ENCODE results near the gene C11orf71. TPM values are rescaled to one million over a fixed set of nuclear protein-coding genes. Genes with fewer than 3 reads are reported as not detected.

Gene C11orf71
- total and polyA plus RNA-seq, 9 of the 15 experiments (the other 6 are each of a cell fraction or from before 2014, with no cell fraction given): 2.9 to 15.1 (median 9.1) TPM

GRCh38 chr11:114400216-114400914 lies at the start of gene C11orf71, which contains the start of gene RBM7 (continued):
- TF ChIP-seq ZNF609 (CRISPR knock-in tag; IDR thresholded peaks at IDR 0.05; ENCODE audit: borderline replicate concordance) (peak; percentile 89; the same call in 1 of the 2 replicates), CBX3 (IDR thresholded peaks at IDR 0.05; ENCODE audit: borderline replicate concordance in 1 of 2, low read length in 2 of 2) (no peak), MAZ (CRISPR knock-in tag; conservative IDR thresholded peaks at IDR 0.05 in 1 of 2, IDR thresholded peaks at IDR 0.05 in 1 of 2) (peak; percentile 74 to 82), SRF (CRISPR knock-in tag; IDR thresholded peaks at IDR 0.05) (peak in 1 of 2 experiments; percentile 25; a peak in 1 of 4 replicates), ZFP30 (CRISPR knock-in tag; IDR thresholded peaks at IDR 0.05; ENCODE audit: borderline replicate concordance) (no peak), HBP1 (CRISPR knock-in tag; IDR thresholded peaks at IDR 0.05) (peak; percentile 60; the same call in 1 of the 2 replicates), TCFL5 (CRISPR knock-in tag; conservative IDR thresholded peaks at IDR 0.05) (no peak), HMGXB4 (CRISPR knock-in tag; IDR thresholded peaks at IDR 0.05) (peak; percentile 83), ZNF274 (IDR thresholded peaks at IDR 0.05; ENCODE audit: borderline replicate concordance, low read depth, low read length) (no peak), PATZ1 (CRISPR knock-in tag; IDR thresholded peaks at IDR 0.05; ENCODE audit: borderline replicate concordance) (no peak), ZNF12 (CRISPR knock-in tag; IDR thresholded peaks at IDR 0.05) (no peak), ARID1B (IDR thresholded peaks at IDR 0.05) (peak; percentile 39; the same call in 1 of the 2 replicates), SAFB (IDR thresholded peaks at IDR 0.05; ENCODE audit: borderline replicate concordance, low read depth, low read length) (peak; percentile 41; the same call in 1 of the 2 replicates), ZNF239 (CRISPR knock-in tag; IDR thresholded peaks at IDR 0.05) (no peak; the same call in 1 of the 2 replicates)
